Inferior parietal cortex (tissue), 1 donor: Measurements from ENCODE around the gene STPG1.

Experiments used
- DNase-seq: peaks from one replicate; pipeline ENCODE4 v3.0.0-alpha.2; 2016; ENCODE audit errors: extremely low spot score

Gene STPG1

DNA sequence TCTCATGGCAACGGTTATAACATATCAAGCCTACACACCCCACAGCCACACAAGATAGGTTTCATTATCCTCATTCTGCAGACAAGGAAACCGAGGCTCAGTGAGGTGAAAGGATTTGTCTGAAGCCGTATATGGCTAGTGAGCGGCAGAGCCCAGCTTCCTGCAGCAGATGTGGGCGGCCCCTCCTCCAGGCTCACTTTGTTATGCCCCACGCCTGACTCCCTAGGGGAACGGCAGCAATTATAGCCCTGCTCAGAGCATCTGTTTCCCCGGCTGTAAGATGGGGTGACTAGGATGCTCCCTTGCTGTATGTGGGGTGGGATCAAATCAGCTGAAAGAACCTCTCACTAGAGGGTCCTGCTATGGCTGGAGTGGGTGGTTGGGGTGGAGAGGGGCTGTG lies 72.3 kb downstream of the STPG1 start:
- no peak for DNase-seq

DNA sequence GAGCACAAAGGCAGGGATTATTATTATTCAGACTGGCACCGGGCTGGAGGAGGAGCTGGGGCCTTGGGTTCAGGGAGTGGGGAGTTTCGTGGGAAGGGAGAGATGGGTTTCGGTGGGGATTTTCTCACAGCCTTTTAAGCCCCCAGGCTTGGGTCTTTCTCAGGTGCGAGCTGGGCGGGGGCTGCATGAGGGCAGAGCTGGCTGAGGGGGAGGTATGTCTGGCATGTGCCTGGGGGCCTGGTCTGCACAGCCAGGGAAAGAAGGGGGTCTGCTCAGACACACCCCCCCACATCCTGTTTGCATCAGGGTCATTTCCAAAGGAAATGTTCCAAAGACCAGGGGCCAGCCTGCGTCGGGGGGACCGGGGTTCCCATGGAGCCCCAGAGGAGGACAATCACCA lies 72.8 kb downstream of the STPG1 start:
- no peak for DNase-seq

DNA sequence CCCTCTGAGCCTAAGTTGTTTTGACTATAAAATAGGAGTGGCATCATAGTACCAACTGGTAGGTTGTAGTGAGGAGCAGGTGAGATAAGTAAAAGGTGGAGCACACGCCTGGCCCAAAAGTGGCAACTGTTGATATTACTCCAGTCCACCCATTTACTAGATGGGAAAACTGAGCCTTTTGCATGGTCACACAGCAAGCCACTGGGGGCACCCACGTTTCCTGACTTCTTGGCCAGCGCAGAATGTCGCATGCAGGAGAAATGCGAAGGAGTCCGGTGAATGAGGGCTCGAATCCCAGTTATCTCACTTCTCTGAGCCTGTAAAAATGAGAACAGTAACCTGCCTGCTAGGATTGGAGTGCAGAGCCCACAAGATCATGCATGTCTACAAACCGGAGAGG lies 73.6 kb downstream of the STPG1 start:
- no peak for DNase-seq

DNA sequence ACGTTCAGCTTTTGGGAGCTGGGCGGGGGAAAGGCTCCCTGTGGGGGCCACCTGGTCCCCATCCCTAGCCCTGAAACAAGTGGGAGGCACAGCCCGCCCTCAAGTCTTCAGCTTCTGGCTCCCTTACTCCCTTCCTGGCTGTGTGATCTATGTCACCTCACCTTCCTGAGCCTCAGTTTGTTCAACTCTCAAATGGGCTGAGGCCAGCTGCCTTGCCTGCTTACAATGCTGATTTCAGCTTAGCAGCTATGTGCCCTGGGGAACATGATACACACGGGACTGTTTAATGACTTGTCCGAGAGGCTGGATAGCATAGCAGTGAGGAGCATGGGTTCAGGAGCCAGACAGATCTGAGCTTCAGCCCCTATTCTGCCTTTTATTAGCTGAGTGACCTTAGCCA lies 75.1 kb downstream of the STPG1 start:
- no peak for DNase-seq

DNA sequence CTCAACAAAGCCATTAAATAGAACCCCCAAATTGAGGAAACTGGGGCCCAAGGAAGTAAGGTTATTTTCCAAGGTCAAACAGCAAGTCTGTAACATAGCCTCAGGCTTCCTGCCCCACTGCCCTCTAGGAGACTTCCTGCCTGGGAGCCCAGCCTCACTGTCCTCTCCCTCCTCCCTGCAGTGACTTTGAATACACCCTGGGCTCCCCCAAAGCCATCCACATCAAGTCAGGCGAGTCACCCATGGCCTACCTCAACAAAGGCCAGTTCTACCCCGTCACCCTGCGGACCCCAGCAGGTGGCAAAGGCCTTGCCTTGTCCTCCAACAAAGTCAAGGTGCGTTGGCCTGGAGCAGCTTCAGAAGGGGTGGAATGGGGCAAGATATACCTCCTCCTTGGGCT lies 76.1 kb downstream of the STPG1 start:
- no peak for DNase-seq

DNA sequence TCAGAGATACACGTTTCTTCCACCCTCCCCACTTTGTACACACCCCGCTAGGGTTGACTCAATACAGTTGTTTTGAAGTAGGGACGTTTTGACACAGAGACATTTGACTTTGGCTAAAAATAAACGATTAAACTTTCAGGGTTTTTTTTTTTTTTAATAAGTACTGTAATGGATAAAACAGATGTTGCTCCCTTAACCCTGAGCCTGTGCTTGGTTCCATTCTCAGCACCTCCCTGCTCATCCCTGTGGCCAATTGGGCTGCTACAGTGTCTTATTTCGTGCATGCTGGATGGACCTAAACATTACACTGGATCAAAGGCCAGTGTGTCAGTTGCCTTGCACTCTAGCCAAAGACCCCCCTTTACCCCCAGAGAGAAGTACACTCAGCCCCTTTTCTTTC lies 77.5 kb downstream of the STPG1 start:
- no peak for DNase-seq

DNA sequence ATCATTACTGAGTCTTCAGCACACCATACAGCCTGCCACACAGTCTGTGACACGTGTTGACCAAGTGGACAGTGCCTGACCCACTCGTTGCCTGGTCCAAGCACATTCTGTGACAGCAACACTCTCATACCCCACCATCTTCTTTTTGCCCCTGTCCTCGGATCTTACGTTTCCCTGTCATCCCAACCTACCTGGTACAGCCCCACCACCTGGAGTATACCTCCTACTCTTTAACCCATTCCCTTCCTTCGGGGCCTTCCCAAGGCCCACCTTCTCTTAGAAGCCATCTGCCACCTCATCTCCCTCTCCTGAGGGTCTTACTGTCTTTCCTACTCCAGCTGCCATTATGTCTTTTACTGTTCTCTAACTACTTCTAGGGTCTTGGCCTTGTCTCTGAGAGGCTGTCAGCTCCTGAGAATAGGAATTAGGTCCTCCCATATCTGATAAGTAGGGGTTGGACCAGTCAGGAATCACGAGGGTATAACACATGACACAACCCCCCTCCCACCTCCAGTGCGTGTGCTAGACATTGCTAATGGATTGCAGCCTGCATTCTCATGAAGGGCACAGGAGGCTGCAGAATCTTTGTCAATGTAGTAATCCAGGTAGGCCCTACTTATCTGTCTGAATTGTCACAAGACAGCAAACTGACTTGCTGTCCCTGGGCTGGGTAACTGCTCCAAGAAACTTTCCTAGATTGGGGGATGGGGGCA lies 81.5 kb downstream of the STPG1 start:
- DNase-seq, result no peak

DNA sequence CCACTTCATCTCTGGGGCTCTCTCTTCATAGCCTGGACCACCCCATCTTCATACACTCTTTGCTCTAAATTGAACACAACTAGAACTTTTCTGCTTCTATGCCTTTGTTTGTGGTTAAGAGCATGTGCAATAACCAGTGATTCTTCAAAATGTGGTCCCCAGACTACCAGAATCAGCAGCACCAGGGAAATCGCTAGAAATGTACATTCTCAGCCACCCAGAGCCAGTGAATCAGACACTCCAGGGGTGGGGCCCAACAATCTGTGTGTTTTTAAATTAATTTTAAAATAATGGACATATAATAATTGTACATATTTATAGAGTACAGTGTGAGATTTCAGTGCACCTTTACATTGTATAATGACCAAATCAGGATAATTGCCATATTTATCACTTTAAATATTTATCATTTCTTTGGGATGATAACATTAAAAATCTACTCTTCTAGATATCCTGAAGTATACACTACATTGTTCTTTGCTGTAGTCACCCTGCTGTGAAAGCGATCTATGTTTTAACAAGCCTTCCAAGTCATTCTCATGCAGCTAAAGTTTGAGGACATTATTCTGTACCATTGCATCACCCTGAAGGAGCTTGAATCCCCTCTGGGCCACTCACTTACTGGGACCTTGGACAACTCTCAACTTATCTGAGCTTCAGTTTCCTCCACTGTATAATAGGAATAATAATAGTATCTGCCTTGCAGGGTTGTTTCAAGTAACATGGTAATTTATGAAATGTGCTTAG lies 83.6 kb downstream of the STPG1 start:
- no peak for DNase-seq

DNA sequence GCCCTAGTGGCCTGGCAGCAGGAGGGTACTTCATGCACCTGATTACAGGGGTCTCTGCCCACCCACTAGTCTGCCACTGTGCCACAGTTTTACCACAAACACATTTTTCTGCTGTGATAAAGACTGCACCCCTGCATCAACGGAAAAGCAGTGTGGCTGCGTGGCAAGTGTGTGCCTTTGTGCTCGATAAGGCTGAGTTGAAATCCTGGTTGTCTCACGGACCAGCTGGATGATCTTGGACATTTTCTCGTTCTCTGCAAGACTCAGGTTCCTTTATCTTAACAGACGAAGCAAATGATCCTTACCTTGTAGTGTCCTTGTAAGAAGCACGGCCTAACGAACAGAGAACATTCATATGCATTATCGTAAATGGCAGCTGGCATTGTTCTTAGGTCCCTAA lies 84.3 kb downstream of the STPG1 start:
- no peak for DNase-seq

DNA sequence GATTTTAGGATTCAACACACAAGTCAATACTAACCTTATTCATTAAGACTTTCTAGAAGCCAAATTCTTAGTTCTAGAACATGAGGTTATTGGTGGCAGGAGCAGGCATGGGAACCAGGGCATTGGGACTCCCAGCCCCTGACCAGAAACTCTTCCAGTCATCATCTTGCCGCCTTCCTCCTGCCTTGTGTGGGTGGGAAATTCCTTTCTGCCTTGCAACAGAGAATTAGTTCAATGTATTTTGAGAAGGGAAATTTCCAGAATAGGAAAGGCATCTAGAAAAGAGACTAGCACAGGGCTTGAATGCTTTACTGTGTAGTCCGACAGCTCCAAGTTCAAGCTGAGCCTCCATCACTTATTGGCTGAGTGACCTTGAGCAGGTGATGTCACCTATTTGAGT lies 85.7 kb downstream of the STPG1 start:
- no peak for DNase-seq

DNA sequence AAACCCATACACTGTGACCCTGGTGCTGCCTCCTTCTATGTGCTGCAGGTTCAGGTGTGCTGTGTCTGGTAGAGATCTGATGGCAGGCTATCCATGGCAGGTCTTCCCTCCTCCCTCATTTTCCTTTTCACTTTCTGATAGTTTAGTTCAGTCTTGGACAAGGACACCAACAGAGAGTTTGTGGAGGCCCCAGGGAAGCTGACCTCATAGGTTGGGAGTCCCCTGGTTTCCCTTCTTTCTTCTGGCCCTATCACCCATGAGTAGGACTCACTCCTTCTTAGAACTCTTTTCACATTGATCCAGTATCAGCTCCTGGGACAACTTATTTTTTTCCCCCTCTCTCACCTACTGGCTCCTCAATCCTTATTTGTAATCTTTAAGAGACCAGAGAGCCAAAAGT lies 86.1 kb downstream of the STPG1 start:
- no peak for DNase-seq

DNA sequence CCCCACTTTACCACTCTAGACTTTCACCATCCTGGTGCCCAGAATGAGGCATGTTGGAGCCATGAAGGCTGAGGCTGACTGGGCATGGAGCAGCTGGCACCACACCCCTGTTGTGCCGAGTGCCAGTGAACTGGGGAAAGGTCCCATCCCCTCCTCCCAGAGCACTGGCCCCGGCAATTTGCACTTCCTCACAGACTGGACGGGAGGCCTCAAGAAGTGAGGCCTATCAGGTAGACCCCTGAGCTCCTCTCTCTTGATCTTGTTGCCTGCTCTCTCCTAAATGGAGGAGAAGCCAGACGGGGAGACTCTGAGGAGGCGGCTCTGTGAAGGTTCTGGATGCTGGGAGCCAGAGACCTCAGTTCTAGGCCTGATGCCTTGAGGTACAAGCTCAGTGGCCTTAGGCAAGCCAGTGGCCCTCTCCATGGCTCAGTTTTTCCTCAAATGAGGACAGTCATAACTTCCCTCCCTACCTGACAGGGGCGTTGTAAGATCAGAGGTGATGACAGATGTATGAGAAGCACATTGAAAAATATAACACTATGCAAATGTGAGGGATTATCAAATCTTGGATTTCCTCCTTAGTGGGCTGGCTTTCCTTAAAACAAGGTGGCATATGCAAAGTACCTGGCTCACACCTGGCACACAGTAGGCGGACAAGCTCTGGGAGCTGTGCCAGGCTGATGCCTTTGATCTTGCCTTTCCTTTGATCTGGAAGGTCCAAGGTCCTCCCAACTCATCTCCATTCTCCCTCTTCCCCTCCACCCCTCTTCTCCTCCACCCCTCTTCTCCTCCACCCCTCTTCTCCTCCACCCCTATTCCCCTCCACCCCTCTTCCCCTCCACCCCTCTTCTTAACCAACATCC lies 87.8 kb downstream of the STPG1 start:
- no peak for DNase-seq

DNA sequence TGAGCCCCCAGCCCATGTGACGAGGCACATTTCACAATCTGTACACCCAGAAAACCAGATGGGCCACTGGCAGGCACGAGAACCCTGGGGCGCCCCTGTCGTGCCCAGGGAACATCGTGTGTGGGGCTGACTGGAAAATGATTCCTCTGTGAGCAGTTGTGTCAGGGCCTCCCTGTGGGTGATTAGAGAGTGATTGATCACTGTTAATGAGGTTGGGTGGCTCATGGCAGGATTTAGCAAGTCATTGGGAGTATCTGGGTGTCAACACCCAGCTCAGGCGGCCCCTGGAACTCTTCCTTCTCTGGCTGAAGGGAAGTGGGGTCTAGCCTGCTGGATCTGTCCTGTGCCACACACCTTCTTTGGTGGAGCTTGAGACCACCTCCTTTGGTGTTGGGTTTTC lies 88.7 kb downstream of the STPG1 start:
- DNase-seq, result no peak

DNA sequence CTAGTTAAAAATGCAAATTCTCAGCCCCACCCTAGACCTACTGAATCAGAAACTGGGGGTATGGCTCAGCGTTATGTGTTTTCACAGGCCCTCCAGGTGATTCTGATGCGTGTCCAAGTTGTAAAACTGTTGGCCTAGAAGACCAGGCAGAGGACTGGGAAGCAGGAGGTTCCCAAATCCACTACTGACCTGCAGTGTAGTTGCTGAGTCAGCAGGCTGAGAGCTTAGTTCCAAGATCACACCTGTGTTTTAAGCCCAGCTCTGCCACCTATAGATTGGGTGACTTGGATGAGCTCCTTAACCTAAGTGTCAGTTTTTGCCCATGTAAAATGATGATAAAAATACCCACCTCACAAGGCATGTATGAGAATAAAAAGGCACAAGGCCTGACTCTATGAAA lies 90.3 kb downstream of the STPG1 start:
- no peak for DNase-seq

DNA sequence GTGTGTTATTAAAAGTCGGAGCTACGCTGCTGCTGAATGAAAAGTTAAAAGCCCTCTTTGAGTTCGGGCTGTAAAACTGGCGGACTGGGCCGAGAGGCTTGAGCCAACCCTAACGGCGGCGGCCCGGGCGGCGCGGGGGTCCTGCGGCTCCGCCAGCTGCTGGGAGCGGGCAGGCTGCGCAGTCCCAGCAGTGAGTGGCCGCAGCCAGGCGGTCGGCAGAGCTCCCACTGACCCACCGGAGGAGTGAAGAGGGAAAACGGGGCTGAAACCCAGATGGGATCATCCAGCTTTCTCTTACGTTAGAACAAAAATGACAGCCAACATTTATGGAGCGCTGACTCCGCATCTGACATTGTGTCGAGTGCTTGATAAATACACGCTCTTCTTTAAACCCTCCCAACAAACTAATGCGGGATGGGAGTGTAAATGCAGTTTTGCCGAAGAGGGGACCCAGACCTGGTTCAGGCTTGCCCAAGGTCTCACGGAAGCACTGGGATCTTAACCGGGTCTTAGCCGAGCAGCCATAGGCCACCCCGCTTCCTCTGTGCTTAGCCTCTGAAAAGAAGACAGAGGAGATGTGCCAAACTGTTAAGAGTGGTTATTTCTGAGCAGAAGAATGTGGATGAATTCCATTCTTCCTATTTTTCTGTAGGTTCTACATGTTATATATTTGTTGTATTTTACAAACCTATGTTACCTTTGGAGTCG lies 91.0 kb downstream of the STPG1 start:
- no peak for DNase-seq

DNA sequence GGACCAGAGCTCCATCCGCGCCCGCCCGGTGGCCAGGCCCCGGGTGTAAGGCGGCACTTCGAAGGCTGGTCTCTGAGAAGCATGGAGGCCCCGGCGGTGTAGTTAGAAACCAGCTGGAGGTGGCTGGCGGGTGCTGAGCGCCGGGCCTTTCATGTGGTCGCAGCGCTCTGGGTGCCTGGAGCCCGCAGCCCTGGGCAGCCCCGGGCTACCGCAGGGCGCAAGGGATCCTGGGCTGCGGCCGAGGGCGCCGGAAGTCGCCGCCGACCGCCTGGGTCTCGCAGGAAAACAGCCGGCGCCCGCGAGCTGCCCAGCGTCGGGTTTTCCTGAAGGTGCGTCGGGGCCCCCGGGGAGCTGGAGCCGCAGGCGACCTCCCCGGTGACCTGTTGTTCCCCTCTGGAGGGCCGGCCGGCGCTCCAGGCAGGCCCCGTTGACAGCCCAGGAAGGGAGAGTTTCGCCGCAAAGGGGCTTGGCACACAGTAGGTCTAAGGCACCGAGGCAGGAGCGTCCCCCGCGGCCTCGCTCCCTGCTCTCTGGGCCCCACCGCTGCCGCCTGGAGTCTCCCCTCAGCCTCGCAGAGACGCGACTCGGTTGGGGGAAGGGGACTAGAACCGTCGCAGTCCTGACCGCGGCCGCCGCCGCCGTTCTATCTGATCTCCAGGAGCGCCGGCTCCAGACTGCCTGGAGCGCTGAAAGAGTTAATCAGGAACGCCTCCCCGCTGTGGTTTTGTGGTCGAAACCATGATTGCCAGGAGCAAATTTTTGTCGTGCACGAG lies 91.7 kb downstream of the STPG1 start:
- DNase-seq, result peak; percentile 16

DNA sequence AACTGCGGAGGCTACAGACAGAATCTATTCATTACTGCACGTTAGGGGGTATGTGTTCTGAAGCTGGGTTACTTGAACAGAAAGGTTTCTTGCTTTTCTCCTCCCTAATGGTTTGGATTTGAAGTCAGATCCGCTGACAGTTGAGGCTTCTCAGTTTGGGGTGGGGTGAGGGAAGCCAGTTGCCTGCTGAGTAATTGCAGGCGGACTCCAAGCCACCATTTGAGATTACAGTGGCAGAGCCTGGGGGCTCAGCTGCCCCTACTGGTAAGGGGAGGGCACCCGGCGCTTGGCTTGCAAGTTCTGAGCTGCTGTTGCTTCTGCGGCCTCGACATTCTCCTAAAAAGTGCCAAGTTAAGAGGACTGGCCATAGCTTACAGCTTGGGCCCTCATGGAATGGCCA lies 92.5 kb downstream of the STPG1 start:
- no peak for DNase-seq

DNA sequence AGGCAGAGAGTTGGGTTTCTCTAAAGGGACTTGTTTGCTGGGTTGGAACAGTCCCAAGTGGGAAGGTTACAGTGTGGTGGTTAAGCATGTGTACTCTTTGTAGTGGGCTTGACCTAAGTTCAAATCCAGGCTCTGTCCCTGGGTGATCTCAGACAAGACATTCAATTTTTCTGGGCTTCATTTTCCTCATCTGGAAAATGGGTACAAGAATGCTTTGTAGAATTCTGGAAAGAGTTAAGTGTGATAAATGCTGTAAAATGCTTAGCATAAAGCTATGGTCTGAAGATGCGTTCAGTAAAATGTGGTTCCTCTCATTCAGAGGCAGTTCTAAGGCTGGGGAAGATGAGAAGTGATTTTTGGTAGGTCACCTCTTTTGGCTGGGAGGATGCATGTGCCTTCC lies 93.6 kb downstream of the STPG1 start:
- no peak for DNase-seq

DNA sequence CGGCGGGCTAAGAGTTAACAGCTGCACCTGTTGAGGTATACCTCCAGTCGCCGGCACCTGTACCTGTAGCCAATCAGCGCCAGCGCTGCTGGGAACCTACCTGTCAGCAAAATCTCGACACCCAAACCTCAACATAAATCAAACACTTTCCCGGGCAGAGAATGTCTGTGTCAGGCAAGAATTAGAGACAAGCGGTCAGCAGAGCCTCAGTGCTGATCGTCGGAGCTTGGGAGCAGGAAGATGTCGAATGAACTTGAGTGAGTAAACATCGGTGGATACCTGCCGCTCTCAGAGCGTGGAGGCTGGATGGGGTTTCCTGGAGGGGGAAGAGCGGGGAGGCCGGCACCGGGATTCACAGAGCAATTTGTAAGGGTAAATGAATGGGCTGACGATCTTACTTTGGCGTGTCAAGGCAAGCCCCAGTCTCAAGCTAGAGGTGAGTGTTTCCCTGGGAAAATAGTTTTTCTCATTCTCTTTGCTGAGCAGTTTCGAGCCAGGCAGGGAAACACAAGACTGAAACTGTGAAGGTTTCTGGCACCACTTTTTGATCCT lies 94.2 kb downstream of the STPG1 start, which contains the start of gene GRHL3:
GRHL3 (plus strand) TSS at position 46 of the 552 bp plus-strand sequence; CDS start at position 241, 195 bp downstream.
- no peak for DNase-seq

DNA sequence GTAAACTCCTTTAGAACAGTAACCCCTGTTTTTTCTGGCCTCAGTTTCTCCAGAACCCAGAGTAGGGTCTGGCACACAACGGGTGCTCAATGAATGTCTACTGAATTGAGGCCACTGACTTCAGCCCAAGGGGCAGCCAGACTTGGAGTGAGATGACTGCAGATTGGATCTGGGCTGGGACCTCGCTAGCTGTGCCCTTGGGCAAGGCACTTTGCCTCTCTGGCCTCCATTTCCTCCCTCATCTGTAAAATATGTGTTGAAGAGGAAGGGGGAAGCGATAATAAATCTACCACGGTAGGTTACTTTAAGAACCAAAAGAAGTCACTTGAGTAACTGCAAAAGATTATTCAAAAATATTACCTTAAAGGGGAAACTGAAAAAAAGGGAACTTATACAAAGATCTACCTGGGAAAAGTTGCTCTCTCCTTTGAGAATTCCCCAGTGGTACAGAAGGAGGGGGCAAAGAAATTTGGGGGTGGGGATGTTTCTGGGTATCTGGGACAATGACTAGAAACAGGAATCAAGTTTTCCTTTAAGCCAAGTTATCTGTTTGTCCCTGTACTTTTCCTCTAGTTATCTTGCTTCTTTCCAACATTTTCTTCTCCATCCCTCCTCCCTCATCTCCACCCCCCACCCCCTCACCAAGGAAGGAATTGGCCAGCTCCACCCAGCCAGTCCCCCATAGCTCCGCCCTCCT lies 94.8 kb downstream of the STPG1 start:
- DNase-seq, result no peak
